ENCODE data around the gene RTN4RL1.

GRCh38 chr17:1994707-1995106, 30.4 kb downstream of the RTN4RL1 start:
- TF ChIP-seq EP300 (IDR thresholded peaks at IDR 0.05) (no peak), CTCF (IDR thresholded peaks at IDR 0.05) (no peak), POLR2A (IDR thresholded peaks at IDR 0.05) (no peak)
